Glutamatergic neuron (in vitro differentiated cells): ENCODE results near the gene NCKIPSD. TPM values are rescaled to one million over a fixed set of nuclear protein-coding genes. Genes with fewer than 3 reads are reported as not detected.

ENCODE experiments used
- DNase-seq: peaks from one replicate; pipeline ENCODE4 v3.0.0; 2022
- H3K27ac Mint-ChIP-seq: one replicate; pipeline ENCODE4 v1.8.0; 2020; ENCODE audit warnings: mild to moderate bottlenecking, mixed read lengths, inconsistent platforms; ENCODE audit not compliant: unreplicated experiment
- H3K27me3 Mint-ChIP-seq: one replicate; pipeline ENCODE4 v1.8.0; 2020; ENCODE audit warnings: mild to moderate bottlenecking, moderate library complexity, mixed read lengths, inconsistent platforms; ENCODE audit not compliant: unreplicated experiment
- H3K36me3 Mint-ChIP-seq: one replicate; pipeline ENCODE4 v1.8.0; 2020; ENCODE audit warnings: mild to moderate bottlenecking, mixed read lengths, inconsistent platforms; ENCODE audit not compliant: unreplicated experiment
- H3K4me1 Mint-ChIP-seq: one replicate; pipeline ENCODE4 v1.8.0; 2020; ENCODE audit warnings: mild to moderate bottlenecking, low read depth, mixed read lengths, inconsistent platforms; ENCODE audit not compliant: unreplicated experiment
- H3K4me3 Mint-ChIP-seq: one replicate; pipeline ENCODE4 v1.8.0; 2020; ENCODE audit warnings: mild to moderate bottlenecking, mixed read lengths, inconsistent platforms; ENCODE audit not compliant: unreplicated experiment
- H3K9me3 Mint-ChIP-seq: one replicate; pipeline ENCODE4 v1.8.0; 2020; ENCODE audit warnings: mild to moderate bottlenecking, moderate library complexity, mixed read lengths, inconsistent platforms; ENCODE audit not compliant: unreplicated experiment
- total RNA-seq: library from RNA; stranded (reverse); fragmentation: NEBNext Ultra II Directional; extraction: Animal tissue kit (Norgen Biotek cat#: 25700); gene quantifications from one replicate; pipeline ENCODE4 v1.2.1, GENCODE V29; 2021; ENCODE audit not compliant: unreplicated experiment
- TF ChIP-seq, protein P1 (sequence below): fragments of 200-600 bp; sonication (generic); IDR thresholded peaks from one replicate; pipeline ENCODE4 v1.5.0; 2021; ENCODE audit not compliant: partially characterized antibody, unreplicated experiment

Gene NCKIPSD
- total RNA-seq, 1 donor from 2014 or later: 35.5 TPM

DNA sequence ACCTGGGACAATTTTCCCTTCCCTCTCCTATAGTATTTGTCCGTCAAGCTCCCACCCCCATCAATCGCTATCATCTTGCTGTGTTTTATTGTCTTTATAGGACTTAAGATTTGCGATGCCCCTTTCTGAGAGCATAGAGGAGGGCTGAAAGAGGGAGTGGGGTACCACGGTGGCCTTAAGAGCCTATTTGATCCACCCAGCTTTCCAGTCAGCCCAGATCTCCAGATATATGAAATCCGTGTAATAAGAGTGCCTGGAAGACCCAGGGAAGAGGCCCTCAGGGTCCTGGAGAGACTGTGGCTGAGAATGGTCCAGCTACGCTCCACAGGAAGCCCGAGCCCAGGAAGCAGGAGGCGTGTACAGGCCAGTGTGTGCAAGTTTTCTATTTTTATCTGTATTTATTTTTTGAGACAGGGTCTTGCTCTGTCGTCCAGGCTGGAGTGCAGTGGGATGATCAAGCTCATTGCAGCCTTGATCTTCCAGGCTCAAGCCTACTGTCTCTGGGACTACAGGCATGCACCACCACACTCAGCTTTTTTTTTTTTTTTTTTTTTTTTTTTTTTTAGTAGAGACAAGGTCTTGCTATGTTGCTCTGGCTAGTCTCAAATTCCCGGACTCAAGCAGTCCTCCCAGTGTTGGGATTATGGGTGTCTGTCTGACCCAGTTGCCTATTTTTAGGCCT is 964 bp upstream of the NCKIPSD start:
- no peak for DNase-seq
- Mint-ChIP-seq H3K4me1 (peaks cover 13% of the 10 kb centered on the region), H3K27me3 (peaks cover 9% of the 10 kb centered on the region), H3K27ac (peak overlapping the region; percentile 90), H3K4me3 (peak overlapping the region; percentile 89), H3K36me3 (peaks cover 7% of the 10 kb centered on the region), H3K9me3 (peaks cover 7% of the 10 kb centered on the region)
- TF ChIP-seq, protein P1, sequence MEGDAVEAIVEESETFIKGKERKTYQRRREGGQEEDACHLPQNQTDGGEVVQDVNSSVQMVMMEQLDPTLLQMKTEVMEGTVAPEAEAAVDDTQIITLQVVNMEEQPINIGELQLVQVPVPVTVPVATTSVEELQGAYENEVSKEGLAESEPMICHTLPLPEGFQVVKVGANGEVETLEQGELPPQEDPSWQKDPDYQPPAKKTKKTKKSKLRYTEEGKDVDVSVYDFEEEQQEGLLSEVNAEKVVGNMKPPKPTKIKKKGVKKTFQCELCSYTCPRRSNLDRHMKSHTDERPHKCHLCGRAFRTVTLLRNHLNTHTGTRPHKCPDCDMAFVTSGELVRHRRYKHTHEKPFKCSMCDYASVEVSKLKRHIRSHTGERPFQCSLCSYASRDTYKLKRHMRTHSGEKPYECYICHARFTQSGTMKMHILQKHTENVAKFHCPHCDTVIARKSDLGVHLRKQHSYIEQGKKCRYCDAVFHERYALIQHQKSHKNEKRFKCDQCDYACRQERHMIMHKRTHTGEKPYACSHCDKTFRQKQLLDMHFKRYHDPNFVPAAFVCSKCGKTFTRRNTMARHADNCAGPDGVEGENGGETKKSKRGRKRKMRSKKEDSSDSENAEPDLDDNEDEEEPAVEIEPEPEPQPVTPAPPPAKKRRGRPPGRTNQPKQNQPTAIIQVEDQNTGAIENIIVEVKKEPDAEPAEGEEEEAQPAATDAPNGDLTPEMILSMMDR: no peak

DNA sequence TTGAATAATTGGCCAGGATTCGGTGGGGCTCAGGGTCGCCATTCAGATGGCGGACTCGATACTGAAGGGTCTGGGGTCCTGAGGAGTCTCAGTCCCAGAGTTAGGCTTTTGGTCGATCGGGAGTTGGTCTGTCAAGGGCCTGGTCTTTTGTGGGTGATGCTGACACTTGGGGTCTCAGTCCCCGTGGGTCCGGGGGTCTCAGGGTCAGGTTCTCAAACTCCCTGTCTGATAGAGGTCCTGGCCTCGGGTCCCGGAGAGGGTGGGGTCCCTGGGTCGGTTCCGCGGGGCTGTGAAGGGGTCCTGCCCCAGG is 467 bp downstream of the NCKIPSD start:
- Mint-ChIP-seq H3K27me3 (peaks cover 9% of the 10 kb centered on the region), H3K36me3 (peaks cover 11% of the 10 kb centered on the region), H3K4me1 (peaks cover 16% of the 10 kb centered on the region), H3K9me3 (peaks cover 7% of the 10 kb centered on the region), H3K27ac (peak overlapping the region; percentile 55), H3K4me3 (peak overlapping the region; percentile 92)
- TF ChIP-seq, protein P1: no peak
- no peak for DNase-seq

DNA sequence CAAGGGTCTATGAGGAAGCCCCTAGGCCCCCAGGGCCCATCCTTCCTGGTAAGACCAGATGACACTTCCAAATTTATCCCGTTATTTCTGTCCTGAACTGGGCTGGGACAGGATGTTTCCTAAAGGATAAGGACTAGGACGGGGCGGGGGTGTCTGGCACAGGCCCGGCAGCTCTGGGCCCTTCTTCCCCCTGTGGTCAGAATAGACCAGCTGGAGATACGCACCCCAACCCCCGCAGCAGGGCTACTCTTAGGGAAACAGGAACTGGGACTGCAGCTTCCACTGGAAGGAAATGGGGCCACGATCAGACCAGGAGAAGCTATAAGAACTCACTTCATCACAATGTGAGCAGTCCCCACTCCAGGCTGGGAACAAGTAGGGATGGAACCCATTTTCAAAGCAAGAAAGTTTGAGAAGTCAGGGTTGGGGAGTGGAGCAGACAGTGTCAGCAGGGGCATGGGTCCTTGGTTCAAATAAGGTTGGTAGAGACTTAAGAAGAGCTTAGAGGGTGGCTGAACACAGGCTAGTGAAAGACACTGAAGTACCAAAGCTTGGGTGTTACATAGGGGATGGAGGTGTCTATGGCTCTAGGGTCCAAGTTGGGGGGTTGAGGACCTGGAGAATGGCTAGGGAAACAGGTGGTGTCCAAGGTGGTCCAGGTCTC is 1.1 kb downstream of the NCKIPSD start:
- no peak for DNase-seq
- peaks cover 16% of the 10 kb centered on the region for H3K4me1 Mint-ChIP-seq
- peaks cover 7% of the 10 kb centered on the region for H3K9me3 Mint-ChIP-seq
- peaks cover 11% of the 10 kb centered on the region for H3K36me3 Mint-ChIP-seq
- H3K27me3 Mint-ChIP-seq: peaks cover 9% of the 10 kb centered on the region
- TF ChIP-seq, protein P1: no peak
- no peak overlapping the region for H3K27ac Mint-ChIP-seq
- peak overlapping the region; percentile 92 for H3K4me3 Mint-ChIP-seq

DNA sequence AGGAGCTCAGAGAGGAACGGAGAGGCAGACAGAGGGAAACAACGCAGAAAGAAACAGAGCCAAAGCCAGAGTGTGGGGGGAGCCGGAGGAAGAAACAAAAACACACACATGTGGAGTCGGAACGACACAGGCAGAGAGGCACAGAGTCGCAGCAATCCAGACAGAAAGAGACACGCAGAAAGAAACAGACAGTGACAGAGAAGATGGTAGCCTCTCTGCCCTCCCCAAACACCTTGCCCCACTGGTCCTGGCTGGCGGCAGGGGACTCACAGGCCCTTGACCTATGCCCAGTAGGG is 1.7 kb downstream of the NCKIPSD start:
- peaks cover 10% of the 10 kb centered on the region for H3K27me3 Mint-ChIP-seq
- H3K4me1 Mint-ChIP-seq: peaks cover 16% of the 10 kb centered on the region
- H3K4me3 Mint-ChIP-seq: peak overlapping the region; percentile 92
- no peak for DNase-seq
- H3K9me3 Mint-ChIP-seq: peaks cover 7% of the 10 kb centered on the region
- no peak overlapping the region for H3K27ac Mint-ChIP-seq
- H3K36me3 Mint-ChIP-seq: peaks cover 11% of the 10 kb centered on the region
- TF ChIP-seq, protein P1: no peak

DNA sequence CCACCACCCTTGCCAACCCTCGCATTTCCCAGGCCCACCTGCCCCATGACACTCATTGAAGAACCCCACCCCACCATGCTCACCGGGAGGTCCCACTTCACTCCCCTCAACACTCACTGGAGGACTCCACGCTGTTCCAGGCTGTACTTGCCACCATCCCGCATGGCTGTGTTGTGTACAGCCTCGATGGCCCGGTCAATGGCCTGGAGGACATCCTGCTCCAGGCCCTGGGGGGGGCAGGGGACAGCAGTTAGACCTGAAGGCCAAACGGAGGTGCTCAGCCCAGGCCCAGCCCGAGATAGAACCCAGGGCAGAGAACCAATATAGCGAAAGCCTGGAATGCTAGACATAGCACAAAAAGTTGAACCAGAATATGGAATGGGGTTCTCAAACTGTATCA is 2.9 kb downstream of the NCKIPSD start:
- H3K4me3 Mint-ChIP-seq: no peak overlapping the region
- peaks cover 11% of the 10 kb centered on the region for H3K36me3 Mint-ChIP-seq
- H3K4me1 Mint-ChIP-seq: peaks cover 16% of the 10 kb centered on the region
- TF ChIP-seq, protein P1: no peak
- no peak for DNase-seq
- H3K9me3 Mint-ChIP-seq: peaks cover 7% of the 10 kb centered on the region
- no peak overlapping the region for H3K27ac Mint-ChIP-seq
- peaks cover 10% of the 10 kb centered on the region for H3K27me3 Mint-ChIP-seq
